ENCODE results near the gene CAST. TPM values are rescaled to one million over a fixed set of nuclear protein-coding genes. Genes with fewer than 3 reads are reported as not detected.

The CAST gene
- total RNA-seq, 4 donors from 2014 or later, result 324 to 489 (median 375) TPM

- no peaks in the 10 kb centered on the region for H3K27me3 ChIP-seq
- H3K9me3 ChIP-seq, result no peaks in the 10 kb centered on the region
- no peak for TF ChIP-seq POLR2A (IDR thresholded peaks at IDR 0.05)
- no peak for TF ChIP-seq CTCF (IDR thresholded peaks at IDR 0.05)
- no peak for DNase-seq
- 83% methylated on average over 2 of the region's 2 CpGs for WGBS, 2 donors
- no peak overlapping the region for H3K4me3 ChIP-seq
- intact Hi-C loops (cut with DNase I), result no loop called here
- no peak overlapping the region for H3K27ac ChIP-seq
- H3K4me1 ChIP-seq, result no peaks in the 10 kb centered on the region
- H3K36me3 ChIP-seq, result no peaks in the 10 kb centered on the region
Measured at GRCh38 chr5:96642281-96642640, 19.9 kb upstream of the CAST start.

GRCh38 chr5:96645091-96645490 lies 17.1 kb upstream of the CAST start:
- Histone ChIP-seq H3K36me3 (no peaks in the 10 kb centered on the region), H3K27ac (peak overlapping the region in 1 of 4 donors; percentile 13), H3K27me3 (no peaks in the 10 kb centered on the region), H3K4me3 (no peak overlapping the region), H3K9me3 (no peaks in the 10 kb centered on the region), H3K4me1 (peaks cover 1 to 25% (median 2%) of the 10 kb centered on the region in 3 donors)
- intact Hi-C loops (cut with DNase I), result no loop called here
- WGBS, 2 donors, result 73 to 78% methylated on average over 7 of the region's 7 CpGs
- DNase-seq, result no peak
- TF ChIP-seq POLR2A (IDR thresholded peaks at IDR 0.05), result no peak
- no peak for TF ChIP-seq CTCF (IDR thresholded peaks at IDR 0.05)

- no peaks in the 10 kb centered on the region for H3K27me3 ChIP-seq
- H3K36me3 ChIP-seq, result no peaks in the 10 kb centered on the region
- no peak for DNase-seq
- TF ChIP-seq CTCF (IDR thresholded peaks at IDR 0.05) (no peak), POLR2A (IDR thresholded peaks at IDR 0.05) (no peak)
- intact Hi-C loops (cut with DNase I), result no loop called here
- H3K4me1 ChIP-seq, result peaks cover 3 to 36% (median 12%) of the 10 kb centered on the region in 3 donors
- H3K4me3 ChIP-seq, result no peak overlapping the region
- H3K27ac ChIP-seq, result peak overlapping the region in 1 of 4 donors; percentile 19
- H3K9me3 ChIP-seq, result no peaks in the 10 kb centered on the region
Measured at GRCh38 chr5:96648023-96648422, 14.2 kb upstream of the CAST start.

- Histone ChIP-seq H3K9me3 (no peaks in the 10 kb centered on the region), H3K4me3 (no peak overlapping the region), H3K27me3 (no peaks in the 10 kb centered on the region), H3K36me3 (no peaks in the 10 kb centered on the region), H3K4me1 (peaks cover 3 to 41% (median 13%) of the 10 kb centered on the region in 3 donors), H3K27ac (peak overlapping the region in 1 of 4 donors; percentile 72)
- TF ChIP-seq CTCF (IDR thresholded peaks at IDR 0.05), result no peak
- TF ChIP-seq POLR2A (IDR thresholded peaks at IDR 0.05), result no peak
- WGBS, 2 donors, result 57 to 63% methylated on average over 4 of the region's 4 CpGs
- intact Hi-C loops (cut with DNase I), result no loop called here
- DNase-seq, result no peak
Measured at GRCh38 chr5:96648593-96648992, 13.6 kb upstream of the CAST start.

- Histone ChIP-seq H3K36me3 (no peaks in the 10 kb centered on the region), H3K4me1 (peaks cover 3 to 47% (median 13%) of the 10 kb centered on the region in 3 donors), H3K4me3 (no peak overlapping the region), H3K27me3 (no peaks in the 10 kb centered on the region), H3K27ac (peak overlapping the region in 3 of 4 donors; percentile 40 to 72 (median 54)), H3K9me3 (no peaks in the 10 kb centered on the region)
- DNase-seq, result no peak
- WGBS, 2 donors, result 59 to 79% methylated on average over 3 of the region's 3 CpGs
- TF ChIP-seq CTCF (IDR thresholded peaks at IDR 0.05), result no peak
- no peak for TF ChIP-seq POLR2A (IDR thresholded peaks at IDR 0.05)
- intact Hi-C loops (cut with DNase I), result no loop called here
Measured at GRCh38 chr5:96649251-96649662, 12.9 kb upstream of the CAST start.

Measured in esophagus squamous epithelium (tissue), 5 donors.